IMR-90 (cell line): Measurements from ENCODE around the gene PRR23E. TPM values are rescaled to one million over a fixed set of nuclear protein-coding genes. Genes with fewer than 3 reads are reported as not detected.

Source experiments
- ATAC-seq: fragments of 200-7000 bp; cut with Tn5 transposase; 2 replicates; pipeline ENCODE4 v1.9.1; 2020; ENCODE audit warnings: low read depth, mild to moderate bottlenecking, moderate library complexity
- BruUV-seq: library from RNA; stranded (reverse); fragments of 400-500 nt; replicated peaks from 2 replicates; lab custom pipeline; 2021; lab: Mats Ljungman, UMichigan
- CTCF ChIA-PET: fragments of 300-600 bp; formaldehyde crosslinking; extraction: SDS; loops from one replicate; lab custom pipeline; 2021; ENCODE audit warnings: antibody characterized with exemption; lab: Yijun Ruan, JAX
- POLR2A ChIA-PET: fragments of 300-600 bp; sonication (Branson Sonifier 250); formaldehyde crosslinking; loops from one replicate; lab custom pipeline; 2022; ENCODE audit warnings: antibody characterized with exemption; ENCODE audit not compliant: unreplicated experiment; lab: Charles Lee
- DNase-seq: peaks from one replicate; pipeline ENCODE4 v3.0.0; 2013
- H2AFZ ChIP-seq: replicated peaks from 2 replicates; pipeline ENCODE3; 2013; ENCODE audit warnings: low read length, mild to moderate bottlenecking; ENCODE audit not compliant: poor library complexity
- H2AK5ac ChIP-seq: 2 replicates; pipeline ENCODE4 v1.6.1; 2013; ENCODE audit warnings: low read depth, low read length, inconsistent platforms
- H2AK9ac ChIP-seq: replicated peaks from 2 replicates; pipeline ENCODE3; 2013; ENCODE audit warnings: mild to moderate bottlenecking, low read depth, low read length, moderate library complexity; ENCODE audit not compliant: poor library complexity
- H2BK120ac ChIP-seq: 2 replicates; pipeline ENCODE4 v1.6.1; 2013; ENCODE audit warnings: low read depth, low read length, inconsistent platforms
- H2BK15ac ChIP-seq: 3 replicates; pipeline ENCODE4 v1.6.1; 2013; ENCODE audit warnings: low read depth, low read length, inconsistent platforms
- H2BK20ac ChIP-seq: 2 replicates; pipeline ENCODE4 v1.6.1; 2013; ENCODE audit warnings: low read depth, mild to moderate bottlenecking, inconsistent platforms, low read length, moderate library complexity
- H2BK5ac ChIP-seq: 2 replicates; pipeline ENCODE4 v1.6.1; 2013; ENCODE audit warnings: mild to moderate bottlenecking, low read depth, low read length, inconsistent platforms; ENCODE audit not compliant: poor library complexity, severe bottlenecking
- H3K14ac ChIP-seq: replicated peaks from 2 replicates; pipeline ENCODE4 v1.6.1; 2013; ENCODE audit warnings: low read depth, low read length, inconsistent platforms
- H3K18ac ChIP-seq: 2 replicates; pipeline ENCODE4 v1.6.1; 2013; ENCODE audit warnings: low read depth, low read length, control low read depth
- H3K23ac ChIP-seq: 2 replicates; pipeline ENCODE4 v1.6.1; 2013; ENCODE audit warnings: low read depth, low read length, inconsistent platforms
- H3K27ac ChIP-seq: 2 replicates; pipeline ENCODE4 v1.5.1; 2013; ENCODE audit warnings: mild to moderate bottlenecking, control low read depth, low read length; ENCODE audit not compliant: insufficient read depth
- H3K27me3 ChIP-seq: 2 replicates; pipeline ENCODE4 v1.6.1; 2013; ENCODE audit warnings: low read length; ENCODE audit not compliant: control insufficient read depth, insufficient read depth
- H3K36me3 ChIP-seq: 2 replicates; pipeline ENCODE4 v1.6.1; 2013; ENCODE audit warnings: low read length, mixed read lengths; ENCODE audit not compliant: control insufficient read depth, insufficient read depth
- H3K4ac ChIP-seq: 2 replicates; pipeline ENCODE4 v1.6.1; 2013; ENCODE audit warnings: low read depth, low read length, inconsistent platforms
- H3K4me1 ChIP-seq: 2 replicates; pipeline ENCODE4 v1.6.1; 2013; ENCODE audit warnings: low read length, mixed read lengths; ENCODE audit not compliant: control insufficient read depth, insufficient read depth
- H3K4me2 ChIP-seq: 2 replicates; pipeline ENCODE4 v1.6.1; 2013; ENCODE audit warnings: low read depth, mild to moderate bottlenecking, control low read depth, low read length, moderate library complexity
- H3K4me3 ChIP-seq: 2 replicates; pipeline ENCODE4 v1.5.1; 2013; ENCODE audit warnings: low read depth, mild to moderate bottlenecking, control low read depth, low read length, moderate library complexity; ENCODE audit not compliant: insufficient read depth
- H3K56ac ChIP-seq: 2 replicates; pipeline ENCODE4 v1.6.1; 2013; ENCODE audit warnings: low read length, inconsistent platforms; ENCODE audit not compliant: insufficient read depth; ENCODE audit errors: extremely low read depth
- H3K79me1 ChIP-seq, 2 experiments: 2 replicates each; pipeline ENCODE4 v1.6.1; 2013; ENCODE audit warnings: low read length in 2 of 2, inconsistent platforms in 1 of 2, low read depth in 1 of 2
- H3K9ac ChIP-seq: 2 replicates; pipeline ENCODE4 v1.6.1; 2013; ENCODE audit warnings: low read depth, low read length, control low read depth
- H3K9me1 ChIP-seq: 2 replicates; pipeline ENCODE4 v1.6.1; 2013; ENCODE audit warnings: low read length, inconsistent platforms; ENCODE audit not compliant: insufficient read depth
- H3K9me3 ChIP-seq: 2 replicates; pipeline ENCODE4 v1.6.1; 2013; ENCODE audit warnings: low read length; ENCODE audit not compliant: control insufficient read depth, insufficient read depth
- H4K20me1 ChIP-seq: 2 replicates; pipeline ENCODE4 v1.6.1; 2013; ENCODE audit warnings: low read length, inconsistent platforms; ENCODE audit not compliant: insufficient read depth
- H4K5ac ChIP-seq: 2 replicates; pipeline ENCODE4 v1.6.1; 2013; ENCODE audit warnings: mild to moderate bottlenecking, low read depth, low read length, control low read depth
- H4K8ac ChIP-seq, 2 experiments: 2 replicates each; pipeline ENCODE4 v1.6.1; 2013; ENCODE audit warnings: low read depth in 2 of 2, low read length in 2 of 2, control low read depth in 1 of 2, inconsistent platforms in 1 of 2
- H4K91ac ChIP-seq: 2 replicates; pipeline ENCODE4 v1.6.1; 2013; ENCODE audit warnings: low read depth, low read length, inconsistent platforms; ENCODE audit not compliant: insufficient read depth
- BHLHE40 ChIP-seq: fragments of 150-350 bp; IDR thresholded peaks from 2 replicates; pipeline ENCODE4 v1.6.1; 2016; ENCODE audit warnings: mild to moderate bottlenecking, low read depth, low read length
- MAFK ChIP-seq: IDR thresholded peaks from 2 replicates; pipeline ENCODE4 v1.6.1; 2012; ENCODE audit warnings: low read depth, low read length, improper control_type of control experiment
- MXI1 ChIP-seq: IDR thresholded peaks from 2 replicates; pipeline ENCODE4 v1.6.1; 2012; ENCODE audit warnings: low read depth, mild to moderate bottlenecking, low read length, moderate library complexity, borderline replicate concordance
- RAD21 ChIP-seq: IDR thresholded peaks from 2 replicates; pipeline ENCODE4 v1.6.1; 2012; ENCODE audit warnings: low read length, improper control_type of control experiment
- RFX5 ChIP-seq: IDR thresholded peaks from 2 replicates; pipeline ENCODE4 v1.8.0; 2012; ENCODE audit warnings: low read depth, mild to moderate bottlenecking, low read length, moderate library complexity
- WGBS, 2 experiments: methylation state at CpG; one replicate each; pipeline versions ENCODE4 v1.1.5 to v1.1.7; 2013; ENCODE audit warnings: missing lambda C conversion rate in 2 of 2; ENCODE audit not compliant: insufficient read length in 1 of 2; ENCODE audit errors: extremely low coverage in 2 of 2; 5-methylcytosine and 5-hydroxymethylcytosine counted together
- dilution Hi-C: fragments of 300-500 bp; cut with HindIII; formaldehyde crosslinking; loops from one replicate; pipeline ENCODE4 v1.14.3; 2018; ENCODE audit warnings: low sequenced_read_pairs; ENCODE audit not compliant: unreplicated experiment
- in situ Hi-C: fragments of 300-500 bp; cut with MboI; formaldehyde crosslinking; loops from 3 replicates; pipeline ENCODE4 v1.14.3; 2019; ENCODE audit warnings: low sequenced_read_pairs, inconsistent platforms, mixed read lengths
- intact Hi-C: fragments of 100-400 bp; cut with micrococcal nuclease; formaldehyde crosslinking; loops from 2 replicates; pipeline ENCODE4 v1.10.0; 2022
- polyA plus RNA-seq, 3 experiments: library from polyadenylated mRNA; depleted of rRNA; stranded (reverse); fragments of >200 nt; gene quantifications; 2 replicates each; pipeline ENCODE4 v1.2.3, GENCODE V29; 2012; ENCODE audit warnings: low replicate concordance in 1 of 3
- total RNA-seq: library from RNA; depleted of rRNA; stranded (reverse); fragments of >200 nt; gene quantifications from 2 replicates; pipeline ENCODE4 v1.2.3, GENCODE V29; 2012

PRR23E gene
- total and polyA plus RNA-seq, 2 of the 4 experiments (the other 2 are of a cell fraction): not detected

DNA sequence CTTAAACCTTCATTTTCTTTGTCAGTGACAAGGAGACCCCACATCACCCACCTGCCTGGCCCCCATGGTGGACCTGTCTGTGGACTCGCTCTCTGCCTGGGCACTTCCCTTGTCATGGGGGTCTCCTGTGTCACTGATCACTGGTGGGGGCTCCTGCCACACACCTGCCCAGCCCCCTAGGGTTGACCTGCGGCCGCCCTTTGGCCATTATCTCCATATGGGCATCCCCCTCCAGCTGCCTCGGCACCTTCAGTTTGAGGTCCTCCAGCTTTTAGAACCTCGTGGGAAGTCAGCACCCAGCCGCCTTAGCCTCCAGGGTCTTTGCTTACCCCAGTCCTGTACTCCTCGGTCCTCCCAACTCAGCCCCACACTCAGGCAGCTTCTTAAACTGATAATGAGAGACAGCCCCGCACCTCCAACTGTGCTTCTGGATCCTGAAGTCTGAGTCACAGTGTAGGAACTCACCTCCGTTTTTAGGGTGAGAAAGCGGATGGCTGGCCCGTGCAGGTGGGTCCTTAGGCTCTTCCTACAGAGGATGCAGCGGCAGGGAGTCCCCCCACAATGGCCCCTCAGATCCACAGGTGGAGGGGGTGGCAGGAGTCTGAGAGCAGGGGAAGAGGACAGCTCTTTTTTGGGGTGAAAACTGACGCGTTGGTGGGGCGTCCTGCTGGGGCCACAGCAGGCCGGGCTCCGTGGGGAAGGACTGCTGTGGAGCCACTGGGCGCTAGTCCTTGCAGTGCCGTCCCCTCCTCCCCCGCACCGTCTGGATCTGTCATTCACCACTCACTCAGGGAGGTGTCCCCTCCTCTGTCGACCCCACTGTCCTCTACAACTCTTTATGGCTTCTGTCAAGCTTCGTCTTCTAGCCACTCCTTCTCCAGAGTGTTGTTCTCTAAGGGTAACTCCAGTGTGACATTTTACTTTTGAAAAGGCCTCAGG lies 8.7 kb upstream of the PRR23E start:
- ATAC-seq (no peak), DNase-seq (no peak)
- H2BK20ac ChIP-seq: no peak overlapping the region
- H2AFZ ChIP-seq: no peak overlapping the region
- peak overlapping the region; percentile 16 for H2AK9ac ChIP-seq
- H2BK120ac ChIP-seq: no peak overlapping the region
- no peaks in the 10 kb centered on the region for H3K79me1 ChIP-seq
- dilution Hi-C loops: no loop called here
- no peak overlapping the region for H3K27ac ChIP-seq
- no peak overlapping the region for H4K8ac ChIP-seq
- H3K18ac ChIP-seq: no peak overlapping the region
- no peak overlapping the region for H4K91ac ChIP-seq
- H3K9ac ChIP-seq: no peak overlapping the region
- CTCF ChIA-PET: no interaction called here
- in situ Hi-C loops: no loop called here
- intact Hi-C loops: no loop called here
- no peak overlapping the region for H2BK5ac ChIP-seq
- WGBS, 2 experiments: 78% methylated on average over 7 of the region's 23 CpGs; no CpG with 5 or more reads in 1 of the 2 experiments
- H3K4me2 ChIP-seq: no peak overlapping the region
- H3K4ac ChIP-seq: no peak overlapping the region
- H4K20me1 ChIP-seq: no peaks in the 10 kb centered on the region
- no peak overlapping the region for H3K4me3 ChIP-seq
- H3K56ac ChIP-seq: no peak overlapping the region
- peaks cover 2% of the 10 kb centered on the region for H3K27me3 ChIP-seq
- no peaks in the 10 kb centered on the region for H3K9me3 ChIP-seq
- no peaks in the 10 kb centered on the region for H3K36me3 ChIP-seq
- H2AK5ac ChIP-seq: no peak overlapping the region
- H3K4me1 ChIP-seq: no peaks in the 10 kb centered on the region
- POLR2A ChIA-PET: no interaction called here
- H3K23ac ChIP-seq: no peak overlapping the region
- no TSS peak for BruUV-seq
- H2BK15ac ChIP-seq: no peak overlapping the region
- no peak overlapping the region for H3K14ac ChIP-seq
- TF ChIP-seq MXI1 (no peak), RAD21 (no peak), BHLHE40 (no peak), MAFK (no peak), RFX5 (no peak)
- no peak overlapping the region for H4K5ac ChIP-seq
- H3K9me1 ChIP-seq: no peaks in the 10 kb centered on the region
